Suppressor macrophage (primary cell): ENCODE results near the gene POTEB3.
A peak's percentile ranks its signal among the peaks of the same experiment; 100 is the strongest.
"Not testable (repeated sequence)": the region's sequence is repeated elsewhere in the genome, so short reads cannot be mapped to it uniquely, and the experiment has no call there.

Experiments
- DNase-seq, 4 experiments: peaks; one replicate each; pipeline ENCODE4 v3.0.0-alpha.2; 2020 to 2022
- total RNA-seq, 17 experiments: gene quantifications; one replicate each; lab custom pipeline; 2026; ENCODE audit warnings: mixed read lengths in 6 of 17, inconsistent platforms in 3 of 17; lab: John Stamatoyannopoulos, UW

POTEB3 gene
- 0 to 0.22 (median 0) reads per million in 17 experiments for total RNA-seq

DNA sequence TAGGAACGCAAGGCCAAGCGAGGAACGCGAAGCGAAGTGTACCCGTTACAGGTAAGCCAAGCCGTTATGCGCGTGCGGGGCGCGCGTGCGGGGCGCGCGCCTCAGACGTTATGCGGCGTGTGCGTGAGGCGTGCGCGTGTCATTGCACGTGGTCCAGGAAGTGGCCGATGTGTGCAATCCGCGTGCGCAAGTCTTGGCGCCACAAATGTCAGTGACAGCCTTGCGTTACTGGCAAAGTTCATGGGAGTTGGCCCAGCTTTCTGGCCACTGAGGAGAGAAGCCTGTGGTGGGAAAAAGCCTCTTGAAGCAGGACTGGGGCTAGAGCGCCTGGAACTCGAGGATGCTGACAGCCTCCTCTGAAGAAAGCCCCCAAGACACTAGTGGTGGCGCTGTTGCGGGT lies at the start of gene POTEB3:
Gene POTEB3, minus strand, starts transcription at position 101 of the 400 bp plus-strand sequence. CDS start 488 bp downstream, outside the sequence.
- not testable (repeated sequence) for DNase-seq

DNA sequence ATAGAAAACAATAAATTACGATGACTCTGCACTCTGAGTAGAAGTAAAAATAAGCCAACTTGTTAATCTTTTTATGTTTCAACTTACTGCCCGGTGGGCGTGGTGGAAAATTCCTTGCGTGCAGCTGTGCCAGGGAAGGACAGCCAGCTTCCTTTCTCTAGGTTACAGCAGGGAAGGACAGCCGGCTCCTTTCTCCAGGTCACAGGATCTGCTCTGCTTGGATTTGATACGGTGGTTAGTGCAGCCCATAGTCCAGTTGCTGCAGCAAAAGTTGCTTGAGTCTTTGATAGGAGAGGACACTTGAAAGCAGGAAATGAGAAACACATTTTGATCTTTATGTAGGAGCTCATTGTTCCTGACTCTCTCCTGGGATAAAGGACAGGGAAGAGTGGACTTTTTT lies 13.4 kb upstream of the POTEB3 start:
- DNase-seq: not testable (repeated sequence)

DNA sequence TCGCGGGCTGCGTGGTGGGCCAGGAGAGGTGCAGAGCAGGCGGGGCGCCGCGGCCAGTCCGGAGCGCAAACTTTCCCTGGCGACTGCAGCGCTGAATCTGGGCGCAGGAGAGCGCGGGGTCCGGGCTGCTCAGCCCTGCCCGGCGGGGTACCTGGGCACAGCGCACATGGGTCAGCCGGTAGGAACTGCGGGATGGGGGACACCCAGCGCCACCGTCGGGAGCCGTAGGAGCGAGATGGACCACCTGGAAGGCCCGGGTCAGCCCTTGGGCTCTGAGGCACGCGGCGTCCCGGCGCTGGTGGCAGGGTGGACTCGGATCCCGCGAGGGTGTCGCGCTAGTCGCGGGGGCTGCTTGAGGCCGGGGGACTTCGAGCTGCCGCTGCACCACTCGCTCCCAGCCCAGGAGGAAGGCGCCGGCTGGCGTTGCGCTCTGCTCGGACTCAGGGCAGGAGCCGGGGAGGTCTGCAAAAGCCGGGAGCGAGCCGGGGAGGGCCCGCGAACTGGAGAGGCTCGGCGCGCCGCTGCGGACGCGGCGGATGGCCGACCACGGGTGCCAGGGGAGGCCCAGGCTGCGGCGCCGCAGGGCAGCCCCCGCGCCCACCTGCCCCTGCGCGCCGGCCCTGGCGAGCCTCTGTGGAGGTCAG lies 11.7 kb upstream of the POTEB3 start:
- peak in 1 of 4 experiments; percentile 0 for DNase-seq

DNA sequence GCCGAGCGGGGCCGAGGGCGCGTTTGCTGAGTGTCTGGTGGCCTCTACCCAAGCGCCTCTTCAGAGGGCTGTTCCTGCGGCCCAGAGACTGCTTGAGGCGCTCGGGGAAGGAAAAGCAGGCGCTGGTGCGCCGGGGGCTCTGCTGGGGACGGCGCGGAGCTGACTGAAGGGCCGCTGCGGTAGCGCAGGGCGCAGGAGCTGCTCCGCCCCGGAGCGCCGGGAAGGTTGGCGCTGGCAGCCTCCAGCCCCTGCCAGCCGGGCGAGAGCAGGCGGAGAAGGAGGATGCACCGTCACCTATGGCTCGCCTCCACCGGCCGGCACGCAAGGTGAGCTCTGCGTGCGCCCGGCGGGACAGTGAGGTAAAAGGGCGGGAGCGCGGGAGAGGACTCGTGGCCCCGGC lies 11.2 kb upstream of the POTEB3 start:
- not testable (repeated sequence) for DNase-seq

DNA sequence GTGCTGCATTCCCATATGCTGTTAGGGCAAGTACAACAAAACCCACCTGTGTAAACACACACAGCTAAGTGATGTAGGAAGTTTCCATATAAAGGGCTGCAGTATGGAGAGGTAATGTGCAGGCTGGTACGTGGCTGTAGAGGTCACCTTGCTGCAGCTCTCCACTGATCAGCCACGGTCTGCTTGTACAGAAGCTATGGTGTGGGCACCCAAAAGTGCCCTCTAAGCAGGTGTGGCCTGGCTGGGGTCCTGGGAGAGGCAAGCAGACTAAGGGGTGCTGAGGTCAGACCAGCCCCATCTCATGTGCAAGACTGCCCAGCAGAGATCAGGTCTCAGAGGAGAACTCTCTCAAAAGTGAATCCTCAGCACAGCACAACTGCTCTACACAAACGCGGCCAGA lies 32.9 kb downstream of the POTEB3 start:
- not testable (repeated sequence) for DNase-seq

DNA sequence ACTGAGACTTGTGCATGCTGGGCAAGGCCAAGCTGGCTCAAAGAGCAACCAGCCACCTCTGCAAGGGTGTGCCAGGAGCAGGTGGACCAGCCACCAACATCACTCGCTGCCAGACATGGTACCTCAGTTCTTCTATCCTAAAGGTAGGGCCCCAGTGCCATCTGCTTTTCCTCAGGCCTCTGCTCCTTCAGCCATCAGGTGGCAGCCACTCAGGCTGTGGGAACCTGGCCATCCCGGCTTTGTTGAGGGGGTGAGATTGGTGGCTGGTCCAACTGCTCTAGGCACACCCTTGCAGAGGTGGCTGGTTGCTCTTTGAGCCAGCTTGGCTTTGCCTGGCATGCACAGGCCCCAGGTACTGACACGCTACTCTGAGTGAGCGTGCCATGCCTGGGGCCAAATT lies 38.8 kb downstream of the POTEB3 start:
- not testable (repeated sequence) for DNase-seq

DNA sequence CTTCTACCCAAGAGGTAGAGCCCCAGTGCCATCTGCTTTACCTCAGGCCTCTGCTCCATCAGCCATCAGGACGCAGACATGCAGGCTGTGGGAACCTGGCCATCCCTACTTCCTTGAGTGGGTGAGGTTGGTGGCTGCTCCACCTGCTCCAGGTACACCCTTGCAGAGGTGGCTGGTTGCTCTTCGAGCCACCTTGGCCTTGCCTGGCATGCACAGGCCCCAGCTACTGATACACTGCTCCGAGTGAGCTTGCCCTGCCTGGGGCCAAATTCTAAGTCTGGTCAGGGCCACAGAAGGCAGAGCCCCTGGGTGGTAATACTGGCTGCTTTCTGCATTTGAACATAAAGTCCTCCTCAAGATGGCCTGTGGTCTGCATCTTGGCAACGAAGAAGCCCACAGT lies 41.2 kb downstream of the POTEB3 start:
- DNase-seq: not testable (repeated sequence)

DNA sequence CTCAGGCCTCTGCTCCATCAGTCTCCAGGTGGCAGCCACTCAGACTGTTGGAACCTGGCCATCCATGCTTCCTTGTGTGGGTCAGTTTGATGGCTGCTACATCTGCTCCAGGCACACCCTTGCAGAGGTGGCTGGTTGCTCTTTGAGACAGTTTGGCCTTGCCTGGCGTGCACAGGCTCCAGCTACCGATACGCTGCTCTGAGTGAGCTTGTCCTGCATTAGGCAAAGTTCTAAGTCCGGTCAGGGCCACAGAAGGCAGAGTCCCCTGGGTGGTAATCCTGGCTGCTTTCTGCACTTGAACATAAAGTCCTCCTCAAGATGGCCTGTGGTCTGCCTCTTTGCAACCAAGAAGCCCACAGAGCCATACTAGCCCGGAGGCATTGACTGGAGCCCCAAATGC lies 41.8 kb downstream of the POTEB3 start:
- DNase-seq: not testable (repeated sequence)

DNA sequence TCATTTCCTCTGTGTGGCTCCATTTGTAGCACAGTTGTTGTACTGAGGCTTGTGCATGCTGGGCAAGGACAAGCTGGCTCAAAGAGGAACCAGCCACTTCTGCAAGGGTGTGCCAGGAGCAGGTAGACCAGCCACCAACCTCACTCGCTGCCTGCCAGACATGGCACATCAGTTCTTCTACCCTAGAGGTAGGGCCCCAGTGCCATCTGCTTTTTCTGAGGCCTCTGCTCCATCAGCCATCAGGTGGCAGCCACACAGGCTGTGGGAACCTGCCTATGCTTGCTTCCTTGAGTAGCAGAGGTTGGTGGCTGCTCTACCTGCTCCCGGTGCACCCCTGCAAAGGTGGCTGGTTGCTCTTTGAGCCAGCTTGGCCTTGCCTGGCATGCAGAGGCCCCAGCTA lies 42.6 kb downstream of the POTEB3 start:
- not testable (repeated sequence) for DNase-seq

DNA sequence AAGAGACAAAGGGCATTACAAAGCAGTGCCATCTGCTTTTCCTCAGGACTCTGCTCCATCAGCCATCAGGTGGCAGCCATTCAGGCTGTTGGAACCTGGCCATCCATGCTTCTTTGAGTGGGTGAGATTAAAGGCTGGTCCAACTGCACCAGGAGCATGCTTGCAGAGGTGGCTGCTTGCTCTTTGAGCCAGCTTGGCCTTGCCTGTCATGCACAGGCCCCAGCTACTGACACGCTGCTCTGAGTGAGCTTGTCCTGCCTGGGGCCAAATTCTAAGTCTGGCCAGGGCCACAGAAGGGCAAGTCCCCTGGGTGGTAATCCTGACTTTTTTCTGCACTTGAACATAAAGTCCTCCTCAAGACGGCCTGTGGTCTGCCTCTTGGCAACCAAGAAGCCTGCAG lies 43.1 kb downstream of the POTEB3 start:
- not testable (repeated sequence) for DNase-seq

DNA sequence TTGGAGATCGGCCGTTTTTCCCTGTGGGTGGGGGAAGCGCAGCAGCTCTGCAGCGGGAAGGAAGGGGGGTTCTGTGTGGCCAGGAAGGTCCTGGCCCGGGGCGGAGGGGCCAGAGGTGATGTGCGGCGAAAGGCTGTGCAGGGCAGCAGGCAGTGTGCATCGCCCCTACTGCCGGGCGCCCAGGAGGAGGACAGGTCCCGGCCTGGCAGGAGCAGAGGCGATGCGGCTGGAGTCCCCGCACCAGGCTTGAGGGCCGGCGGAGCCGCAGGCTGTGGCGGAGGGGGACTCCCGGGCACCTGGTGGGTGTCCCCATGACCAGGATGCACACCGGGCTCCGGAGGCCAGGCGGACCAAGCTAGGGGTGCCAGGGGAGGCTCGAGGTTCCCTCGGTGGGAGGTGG lies 54.3 kb downstream of the POTEB3 start:
- DNase-seq: not testable (repeated sequence)

DNA sequence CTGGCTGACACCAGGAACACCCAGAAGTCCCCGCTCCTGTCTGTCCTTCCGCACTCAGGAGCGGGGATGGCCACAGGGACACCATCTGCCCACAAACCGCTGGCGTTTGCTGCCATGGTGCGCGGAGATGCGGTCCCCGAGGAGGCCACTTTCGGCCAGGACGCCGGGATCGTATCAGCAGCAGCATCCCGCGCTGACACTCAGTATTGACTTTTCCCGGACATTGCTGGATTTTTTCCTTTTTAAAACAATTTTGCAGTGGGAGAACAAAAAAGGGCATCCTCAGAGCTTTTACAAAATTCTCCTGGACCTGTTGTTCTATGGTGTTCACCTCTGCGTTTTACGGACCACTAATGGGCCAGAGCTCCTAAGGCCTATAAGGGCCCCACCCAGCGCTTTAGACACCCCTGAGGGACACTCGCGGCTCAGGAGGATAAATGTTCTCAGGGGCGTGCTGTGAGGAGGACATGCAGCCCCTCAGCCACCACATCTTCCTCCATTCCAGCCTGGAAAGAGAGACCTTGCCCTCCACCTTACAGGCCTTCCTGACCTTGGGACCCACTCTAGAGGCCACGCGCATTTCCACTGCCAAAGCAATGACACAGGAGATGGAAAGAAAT lies 56.3 kb downstream of the POTEB3 start:
- not testable (repeated sequence) for DNase-seq

DNA sequence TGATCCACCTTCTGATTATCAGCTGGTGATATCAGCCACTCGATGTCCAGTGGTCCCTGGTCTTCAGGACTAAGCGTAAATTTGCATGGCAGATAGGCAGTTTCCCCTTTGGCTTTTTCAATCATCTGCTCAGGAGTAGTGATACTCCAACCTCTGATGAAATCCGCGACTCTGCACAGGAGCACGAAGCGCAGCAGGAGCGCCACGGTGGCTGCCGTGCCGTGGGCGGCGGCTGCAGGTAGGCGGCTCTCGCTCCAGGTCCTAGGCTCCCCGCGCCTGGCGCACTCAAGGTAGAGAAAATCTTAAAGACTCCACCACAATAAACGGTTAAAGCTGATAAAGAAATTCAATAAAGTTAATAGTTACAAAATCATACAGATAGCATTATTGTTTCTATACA lies 66.6 kb downstream of the POTEB3 start:
- not testable (repeated sequence) for DNase-seq

DNA sequence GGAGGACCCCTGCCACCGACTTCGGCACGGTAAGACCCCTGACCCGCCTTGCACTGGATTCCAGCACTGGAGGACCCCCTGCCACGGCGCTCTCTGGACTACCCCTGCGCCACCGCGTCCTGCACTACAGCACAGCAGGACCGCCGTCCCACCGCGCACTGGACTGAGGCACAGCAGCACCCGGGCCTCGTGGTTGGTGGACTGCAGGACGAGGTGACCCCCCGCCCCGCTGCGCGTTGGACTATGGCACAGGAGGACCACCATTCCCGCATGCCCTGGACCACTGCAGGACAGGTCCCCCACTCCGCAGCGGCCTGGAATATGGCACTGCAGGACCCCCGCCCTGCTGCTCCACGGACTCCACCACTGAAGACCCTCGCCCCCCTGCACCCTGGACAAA lies 71.1 kb downstream of the POTEB3 start:
- not testable (repeated sequence) for DNase-seq

DNA sequence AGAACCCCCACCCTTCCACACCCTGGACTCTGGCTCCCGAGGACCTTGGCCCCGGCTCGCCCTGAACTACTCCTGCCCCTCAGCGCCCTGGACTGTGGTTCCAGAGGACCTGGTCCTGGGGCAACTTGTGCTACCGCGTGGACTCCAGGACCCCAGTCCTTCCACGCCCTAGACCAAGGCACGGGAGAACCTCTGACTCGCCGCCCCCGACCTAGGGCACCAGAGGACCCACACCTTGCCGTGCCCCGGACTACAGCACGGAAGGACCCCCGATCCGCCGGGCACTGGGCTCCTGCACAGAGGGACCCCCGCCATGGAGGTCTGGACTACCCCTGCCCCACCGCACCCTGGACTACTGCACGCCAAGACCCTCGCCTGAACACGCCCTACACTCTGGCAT lies 71.7 kb downstream of the POTEB3 start:
- not testable (repeated sequence) for DNase-seq
